H9 (cell line): ENCODE data around the gene HIGD2A. TPM values are rescaled to one million over a fixed set of nuclear protein-coding genes. Genes with fewer than 3 reads are reported as not detected.

ENCODE experiments used
- DNase-seq: peaks from one replicate; pipeline ENCODE4 v3.0.0-alpha.2; 2017
- H2AFZ ChIP-seq: one replicate; pipeline ENCODE4 v1.6.1; 2013; ENCODE audit warnings: mild to moderate bottlenecking, low read length, control low read depth, moderate library complexity
- H2AK5ac ChIP-seq: 2 replicates; pipeline ENCODE4 v1.6.1; 2013; ENCODE audit warnings: low read length, control low read depth, mixed read lengths; ENCODE audit not compliant: insufficient read length
- H2BK120ac ChIP-seq: one replicate; pipeline ENCODE4 v1.6.1; 2013; ENCODE audit warnings: low read depth, mild to moderate bottlenecking, low read length, control low read depth, inconsistent platforms; ENCODE audit not compliant: poor library complexity, severe bottlenecking
- H2BK12ac ChIP-seq: 2 replicates; pipeline ENCODE4 v1.6.1; 2013; ENCODE audit warnings: low read length, control low read depth, mixed read lengths, low read depth; ENCODE audit not compliant: insufficient read length
- H2BK15ac ChIP-seq: 2 replicates; pipeline ENCODE4 v1.6.1; 2013; ENCODE audit warnings: low read depth, low read length, control low read depth
- H2BK20ac ChIP-seq: one replicate; pipeline ENCODE4 v1.6.1; 2013; ENCODE audit warnings: low read depth, mild to moderate bottlenecking, low read length, control low read depth, inconsistent platforms; ENCODE audit not compliant: poor library complexity, severe bottlenecking
- H2BK5ac ChIP-seq: 2 replicates; pipeline ENCODE4 v1.6.1; 2013; ENCODE audit warnings: low read length, control low read depth, mixed read lengths; ENCODE audit not compliant: insufficient read length
- H3K14ac ChIP-seq: 2 replicates; pipeline ENCODE4 v1.6.1; 2013; ENCODE audit warnings: low read length, control low read depth; ENCODE audit not compliant: insufficient read depth
- H3K18ac ChIP-seq: 2 replicates; pipeline ENCODE4 v1.6.1; 2013; ENCODE audit warnings: low read depth, mild to moderate bottlenecking, mixed read lengths, low read length, control low read depth; ENCODE audit not compliant: insufficient read length
- H3K23ac ChIP-seq: 2 replicates; pipeline ENCODE4 v1.6.1; 2013; ENCODE audit warnings: low read length, control low read depth, mixed read lengths, low read depth; ENCODE audit not compliant: insufficient read length
- H3K23me2 ChIP-seq: 2 replicates; pipeline ENCODE4 v1.6.1; 2013; ENCODE audit warnings: low read depth, mild to moderate bottlenecking, mixed read lengths, low read length, control low read depth; ENCODE audit not compliant: insufficient read length, poor library complexity, severe bottlenecking
- H3K27ac ChIP-seq: 2 replicates; pipeline ENCODE4 v1.5.1; 2013; ENCODE audit warnings: low read length, control low read depth, mixed read lengths, low read depth; ENCODE audit not compliant: insufficient read length
- H3K27me3 ChIP-seq: 2 replicates; pipeline ENCODE4 v1.6.1; 2013; ENCODE audit warnings: low read length, control low read depth, inconsistent platforms; ENCODE audit not compliant: insufficient read depth
- H3K4ac ChIP-seq: 2 replicates; pipeline ENCODE4 v1.6.1; 2013; ENCODE audit warnings: low read depth, mild to moderate bottlenecking, control low read depth, inconsistent platforms, low read length, moderate library complexity
- H3K4me1 ChIP-seq: 2 replicates; pipeline ENCODE4 v1.6.1; 2013; ENCODE audit warnings: low read length, control low read depth, inconsistent platforms; ENCODE audit not compliant: insufficient read depth
- H3K4me2 ChIP-seq: 2 replicates; pipeline ENCODE4 v1.6.1; 2013; ENCODE audit warnings: low read length, control low read depth, mixed read lengths; ENCODE audit not compliant: insufficient read length, insufficient read depth
- H3K56ac ChIP-seq: 2 replicates; pipeline ENCODE4 v1.6.1; 2013; ENCODE audit warnings: low read depth, mild to moderate bottlenecking, mixed read lengths, low read length, control low read depth; ENCODE audit not compliant: insufficient read length
- H3K79me1 ChIP-seq: 2 replicates; pipeline ENCODE4 v1.6.1; 2013; ENCODE audit warnings: low read depth, mild to moderate bottlenecking, moderate library complexity, low read length, control low read depth, inconsistent platforms; ENCODE audit not compliant: insufficient read depth, poor library complexity, severe bottlenecking
- H3K79me2 ChIP-seq: 2 replicates; pipeline ENCODE4 v1.6.1; 2013; ENCODE audit warnings: low read length, control low read depth, inconsistent platforms; ENCODE audit not compliant: insufficient read depth
- H3K9ac ChIP-seq: 2 replicates; pipeline ENCODE4 v1.6.1; 2013; ENCODE audit warnings: low read length, control low read depth, mixed read lengths; ENCODE audit not compliant: insufficient read length; ENCODE audit errors: extremely low read depth
- H3K9me3 ChIP-seq: one replicate; pipeline ENCODE4 v1.6.1; 2013; ENCODE audit warnings: low read depth, low read length, inconsistent platforms; ENCODE audit not compliant: control insufficient read depth
- H3T11ph ChIP-seq: one replicate; pipeline ENCODE4 v1.6.1; 2013; ENCODE audit warnings: mild to moderate bottlenecking, low read length, control low read depth, inconsistent platforms
- H4K20me1 ChIP-seq: one replicate; pipeline ENCODE4 v1.6.1; 2013; ENCODE audit not compliant: control insufficient read depth, insufficient read length, insufficient read depth
- H4K5ac ChIP-seq: 2 replicates; pipeline ENCODE4 v1.6.1; 2013; ENCODE audit warnings: low read depth, mild to moderate bottlenecking, mixed read lengths, low read length, control low read depth; ENCODE audit not compliant: insufficient read length
- H4K8ac ChIP-seq: replicated peaks from 2 replicates; pipeline ENCODE4 v1.6.1; 2013; ENCODE audit warnings: low read length, control low read depth, mixed read lengths, low read depth; ENCODE audit not compliant: insufficient read length
- H4K91ac ChIP-seq: 2 replicates; pipeline ENCODE4 v1.6.1; 2013; ENCODE audit warnings: low read depth, mild to moderate bottlenecking, moderate library complexity, mixed read lengths, low read length, control low read depth; ENCODE audit not compliant: insufficient read length
- H3K27ac Mint-ChIP-seq, 3 experiments: 2 replicates in 2 of 3; 3 replicates in 1 of 3; pipeline ENCODE4 v1.8.0; 2020 to 2021; ENCODE audit warnings: mixed read lengths in 3 of 3, mild to moderate bottlenecking in 1 of 3, moderate library complexity in 1 of 3
- H3K27me3 Mint-ChIP-seq: 2 replicates; pipeline ENCODE4 v1.8.0; 2021; ENCODE audit warnings: low read depth, mild to moderate bottlenecking, moderate library complexity, mixed read lengths
- H3K36me3 Mint-ChIP-seq, 3 experiments: 2 replicates in 2 of 3; 3 replicates in 1 of 3; pipeline ENCODE4 v1.8.0; 2020 to 2021; ENCODE audit warnings: low read depth in 3 of 3, mixed read lengths in 3 of 3; ENCODE audit not compliant: insufficient read depth in 1 of 3
- H3K4me1 Mint-ChIP-seq, 2 experiments: 2 replicates each; pipeline ENCODE4 v1.8.0; 2020; ENCODE audit warnings: mixed read lengths in 2 of 2
- H3K4me3 Mint-ChIP-seq, 2 experiments: 2 replicates in 1 of 2; 3 replicates in 1 of 2; pipeline ENCODE4 v1.8.0; 2020 to 2021; ENCODE audit warnings: mild to moderate bottlenecking in 2 of 2, mixed read lengths in 2 of 2, moderate library complexity in 1 of 2
- H3K9me3 Mint-ChIP-seq, 2 experiments: 2 replicates in 1 of 2; 3 replicates in 1 of 2; pipeline ENCODE4 v1.8.0; 2020; ENCODE audit warnings: mild to moderate bottlenecking in 2 of 2, mixed read lengths in 2 of 2, moderate library complexity in 1 of 2
- CTCF ChIP-seq: fragments of 200-600 bp; sonication (generic); conservative IDR thresholded peaks from 3 replicates; pipeline ENCODE4 v1.8.0; 2021; ENCODE audit warnings: antibody characterized with exemption, mild to moderate bottlenecking
- WGBS: extraction: QIAGEN DNeasy Blood & Tissue Kit; methylation state at CpG from one replicate; pipeline ENCODE4 v1.1.7; 2013; ENCODE audit warnings: missing lambda C conversion rate, low lambda C conversion rate, mixed read lengths; ENCODE audit not compliant: insufficient read length; ENCODE audit errors: extremely low coverage; 5-methylcytosine and 5-hydroxymethylcytosine counted together
- total RNA-seq: library from RNA; stranded (reverse); gene quantifications from 2 replicates; pipeline ENCODE4 v1.2.1, GENCODE V29; 2021

The HIGD2A gene
- total RNA-seq, 1 experiment from 2014 or later = 92.3 TPM

DNA sequence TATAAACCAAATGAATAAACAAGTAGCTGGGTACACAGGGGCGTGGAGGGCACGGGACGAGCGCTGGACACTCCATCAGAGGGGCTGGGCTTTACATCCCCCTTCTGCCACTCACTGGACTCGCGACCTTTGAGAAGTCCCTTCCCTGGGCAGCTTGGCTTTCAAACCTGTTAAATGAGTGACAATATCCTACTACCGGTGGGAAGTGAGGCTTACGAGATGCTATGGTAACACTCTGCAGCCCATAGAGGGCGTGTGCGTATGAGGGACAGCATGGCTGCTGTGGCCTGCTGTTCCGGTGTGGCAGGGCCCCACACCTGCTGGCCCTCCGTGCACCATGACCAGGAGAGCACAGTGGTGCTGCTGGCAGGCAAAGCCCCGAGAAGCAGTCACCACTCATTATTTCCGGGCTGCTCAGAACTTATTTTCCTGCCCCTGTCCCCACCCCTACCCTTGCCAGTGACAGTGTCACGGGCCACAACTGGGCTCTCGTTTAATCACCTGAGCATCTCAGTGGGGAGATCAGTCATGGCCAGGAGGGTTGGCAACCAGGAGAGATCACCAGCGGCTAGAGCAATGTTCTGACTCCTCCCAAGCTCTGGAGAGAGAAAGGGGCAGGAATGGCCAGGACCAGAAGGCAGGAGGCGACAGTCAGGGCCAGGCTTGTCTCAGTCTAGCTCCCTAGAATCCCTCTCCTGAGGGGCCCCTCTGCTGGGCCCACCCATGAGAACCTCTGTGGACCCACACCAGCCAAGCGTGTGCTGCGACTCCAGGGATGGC, 17.3 kb downstream of the HIGD2A start:
- no peak overlapping the region for H2BK20ac ChIP-seq
- H3K79me2 ChIP-seq = no peaks in the 10 kb centered on the region
- no peak overlapping the region for H4K8ac ChIP-seq
- no CpG with 5 or more reads among the region's 20 CpGs for WGBS
- H3K79me1 ChIP-seq = no peaks in the 10 kb centered on the region
- H3K4me1 ChIP-seq = no peaks in the 10 kb centered on the region
- H3K4me2 ChIP-seq = no peak overlapping the region
- H2AFZ ChIP-seq = no peak overlapping the region
- H3K14ac ChIP-seq = no peak overlapping the region
- H3K56ac ChIP-seq = no peak overlapping the region
- no peaks in the 10 kb centered on the region for H3K27me3 ChIP-seq
- Mint-ChIP-seq H3K27ac (peak overlapping the region in 2 of 3 experiments; percentile 66 to 84; a peak in 2 of 7 replicates), H3K36me3 (peaks cover 0 to 13% (median 5%) of the 10 kb centered on the region in 3 experiments; a peak in 2 of 7 replicates), H3K9me3 (no peaks in the 10 kb centered on the region), H3K4me3 (no peak overlapping the region), H3K4me1 (peaks cover 7 to 9% of the 10 kb centered on the region in 2 experiments; a peak in 2 of 4 replicates), H3K27me3 (no peaks in the 10 kb centered on the region)
- no peak overlapping the region for H2AK5ac ChIP-seq
- peak; percentile 72 for TF ChIP-seq CTCF
- H3K4ac ChIP-seq = no peak overlapping the region
- no peak overlapping the region for H2BK12ac ChIP-seq
- H4K5ac ChIP-seq = no peak overlapping the region
- no peaks in the 10 kb centered on the region for H3K23me2 ChIP-seq
- no peak overlapping the region for H4K91ac ChIP-seq
- H3K9ac ChIP-seq = no peak overlapping the region
- no peak overlapping the region for H2BK15ac ChIP-seq
- peak; percentile 76 for DNase-seq
- H3K9me3 ChIP-seq = no peaks in the 10 kb centered on the region
- no peak overlapping the region for H3K27ac ChIP-seq
- no peak overlapping the region for H3T11ph ChIP-seq
- no peak overlapping the region for H3K18ac ChIP-seq
- H4K20me1 ChIP-seq = no peaks in the 10 kb centered on the region
- no peak overlapping the region for H2BK120ac ChIP-seq
- no peak overlapping the region for H2BK5ac ChIP-seq
- no peak overlapping the region for H3K23ac ChIP-seq
